ENCODE data around the gene NOS1AP. TPM values are rescaled to one million over a fixed set of nuclear protein-coding genes. Genes with fewer than 3 reads are reported as not detected.

The NOS1AP gene
- polyA plus RNA-seq, 3 donors, result 0.12 TPM; not detected in 2

DNA sequence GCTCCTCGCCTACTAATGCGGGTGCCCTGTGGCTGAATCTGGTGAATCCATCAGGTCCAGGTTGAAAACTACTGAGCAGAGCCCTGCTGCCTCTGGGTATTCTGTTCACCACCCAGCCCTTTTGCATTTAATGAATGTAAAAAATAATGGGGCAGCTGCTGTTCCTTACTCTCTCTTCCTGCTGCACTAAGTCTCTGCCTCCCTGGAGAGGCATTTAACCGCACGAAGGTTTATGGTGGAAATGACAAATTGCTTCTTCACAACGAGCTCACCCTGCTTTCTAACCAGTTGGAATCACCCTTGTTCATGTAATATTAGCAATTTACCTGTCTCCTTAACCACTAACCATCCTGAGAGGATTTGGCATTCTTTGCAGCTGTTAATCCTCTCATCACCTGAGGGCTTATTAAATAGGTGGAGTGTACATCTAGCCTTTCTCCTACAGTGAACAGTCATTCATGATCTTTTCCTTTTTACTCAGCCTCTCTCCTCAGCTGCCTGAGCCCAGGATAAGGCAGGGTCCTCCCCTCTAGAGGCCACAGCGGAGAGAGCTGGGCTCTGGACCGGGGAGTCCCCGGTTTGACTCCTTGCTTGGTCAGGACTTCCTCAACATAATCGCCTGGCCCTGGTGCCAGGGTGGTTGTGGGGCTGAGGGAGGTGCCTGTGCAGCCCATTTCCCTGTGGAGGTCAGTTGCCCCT is 97.6 kb downstream of the NOS1AP start:
- Histone ChIP-seq H3K9me3 (replicated peaks in 1 of 2; ENCODE audit: control insufficient read depth in 1 of 2, insufficient read depth in 1 of 2, low read length in 2 of 2) (no peaks in the 10 kb centered on the region), H2AFZ (ENCODE audit: insufficient read depth, low read depth, low read length, poor library complexity, severe bottlenecking) (no peak overlapping the region), H3K4me3 (replicated peaks in 1 of 3; ENCODE audit: low read depth in 2 of 3, low read length in 3 of 3) (no peak overlapping the region), H3K4me2 (replicated peaks; ENCODE audit: extremely low read depth, low read length, poor library complexity, severe bottlenecking) (no peak overlapping the region), H3K79me2 (ENCODE audit: insufficient read depth, low read length) (no peaks in the 10 kb centered on the region), H3K27me3 (ENCODE audit: control insufficient read depth in 2 of 2, insufficient read depth in 2 of 2, low read length in 2 of 2) (peaks cover 0 to 2% of the 10 kb centered on the region in 2 donors), H3K4me1 (ENCODE audit: control insufficient read depth in 1 of 2, insufficient read depth in 2 of 2, low read length in 2 of 2) (no peaks in the 10 kb centered on the region), H4K20me1 (ENCODE audit: insufficient read depth, low read length) (no peaks in the 10 kb centered on the region), H3K9ac (ENCODE audit: insufficient read depth, low read length, poor library complexity, severe bottlenecking) (no peak overlapping the region), H3K36me3 (replicated peaks in 1 of 2; ENCODE audit: control insufficient read depth in 1 of 2, insufficient read depth in 2 of 2, low read length in 2 of 2) (no peaks in the 10 kb centered on the region), H3K27ac (ENCODE audit: low read depth in 1 of 2, low read length in 2 of 2) (no peak overlapping the region)
- H3K4me1 Mint-ChIP-seq, result peaks cover 6% of the 10 kb centered on the region
- 100% methylated on average over 2 of the region's 9 CpGs for WGBS (ENCODE audit: insufficient coverage)
- H3K27me3 Mint-ChIP-seq (ENCODE audit: low read depth in 3 of 3), result peaks cover 0 to 2% (median 0%) of the 10 kb centered on the region in 3 donors
- H3K9me3 Mint-ChIP-seq, result peaks cover 0 to 4% (median 0%) of the 10 kb centered on the region in 7 donors
- no peak for DNase-seq
- no peak overlapping the region for H3K4me3 Mint-ChIP-seq
- H3K27ac Mint-ChIP-seq, result no peak overlapping the region
- no peaks in the 10 kb centered on the region for H3K36me3 Mint-ChIP-seq
- intact Hi-C loops (cut with micrococcal nuclease), result no loop called here
- TF ChIP-seq, protein P1, sequence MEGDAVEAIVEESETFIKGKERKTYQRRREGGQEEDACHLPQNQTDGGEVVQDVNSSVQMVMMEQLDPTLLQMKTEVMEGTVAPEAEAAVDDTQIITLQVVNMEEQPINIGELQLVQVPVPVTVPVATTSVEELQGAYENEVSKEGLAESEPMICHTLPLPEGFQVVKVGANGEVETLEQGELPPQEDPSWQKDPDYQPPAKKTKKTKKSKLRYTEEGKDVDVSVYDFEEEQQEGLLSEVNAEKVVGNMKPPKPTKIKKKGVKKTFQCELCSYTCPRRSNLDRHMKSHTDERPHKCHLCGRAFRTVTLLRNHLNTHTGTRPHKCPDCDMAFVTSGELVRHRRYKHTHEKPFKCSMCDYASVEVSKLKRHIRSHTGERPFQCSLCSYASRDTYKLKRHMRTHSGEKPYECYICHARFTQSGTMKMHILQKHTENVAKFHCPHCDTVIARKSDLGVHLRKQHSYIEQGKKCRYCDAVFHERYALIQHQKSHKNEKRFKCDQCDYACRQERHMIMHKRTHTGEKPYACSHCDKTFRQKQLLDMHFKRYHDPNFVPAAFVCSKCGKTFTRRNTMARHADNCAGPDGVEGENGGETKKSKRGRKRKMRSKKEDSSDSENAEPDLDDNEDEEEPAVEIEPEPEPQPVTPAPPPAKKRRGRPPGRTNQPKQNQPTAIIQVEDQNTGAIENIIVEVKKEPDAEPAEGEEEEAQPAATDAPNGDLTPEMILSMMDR (IDR thresholded peaks at IDR 0.05), result no peak

DNA sequence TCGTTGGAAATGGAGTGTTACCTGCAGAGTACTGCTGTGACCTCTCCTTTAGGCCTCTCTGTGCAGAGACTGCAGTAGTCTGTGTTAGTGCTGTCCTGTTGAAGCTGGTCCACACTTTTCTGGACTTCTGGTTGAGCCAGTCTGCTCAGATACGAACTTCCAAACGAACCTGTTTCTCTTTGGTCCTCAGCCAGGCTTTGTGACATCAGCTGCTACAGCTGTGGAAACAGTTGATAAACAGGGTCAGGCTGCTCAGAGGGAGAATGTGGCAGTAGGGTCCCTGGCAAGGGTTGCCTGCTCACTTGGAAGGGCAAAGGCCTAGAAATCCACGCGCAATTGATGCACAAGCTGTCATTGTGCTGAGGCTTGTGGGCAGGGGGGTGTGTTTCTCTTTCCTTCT is 98.8 kb downstream of the NOS1AP start:
- no peak overlapping the region for H3K4me3 Mint-ChIP-seq
- Histone ChIP-seq H3K9me3 (replicated peaks in 1 of 2; ENCODE audit: control insufficient read depth in 1 of 2, insufficient read depth in 1 of 2, low read length in 2 of 2) (no peaks in the 10 kb centered on the region), H3K9ac (ENCODE audit: insufficient read depth, low read length, poor library complexity, severe bottlenecking) (no peak overlapping the region), H3K4me3 (replicated peaks in 1 of 3; ENCODE audit: low read depth in 2 of 3, low read length in 3 of 3) (no peak overlapping the region), H2AFZ (ENCODE audit: insufficient read depth, low read depth, low read length, poor library complexity, severe bottlenecking) (no peak overlapping the region), H3K4me2 (replicated peaks; ENCODE audit: extremely low read depth, low read length, poor library complexity, severe bottlenecking) (no peak overlapping the region), H3K4me1 (ENCODE audit: control insufficient read depth in 1 of 2, insufficient read depth in 2 of 2, low read length in 2 of 2) (no peaks in the 10 kb centered on the region), H3K36me3 (replicated peaks in 1 of 2; ENCODE audit: control insufficient read depth in 1 of 2, insufficient read depth in 2 of 2, low read length in 2 of 2) (no peaks in the 10 kb centered on the region), H3K79me2 (ENCODE audit: insufficient read depth, low read length) (no peaks in the 10 kb centered on the region), H3K27me3 (ENCODE audit: control insufficient read depth in 2 of 2, insufficient read depth in 2 of 2, low read length in 2 of 2) (no peaks in the 10 kb centered on the region), H3K27ac (ENCODE audit: low read depth in 1 of 2, low read length in 2 of 2) (no peak overlapping the region), H4K20me1 (ENCODE audit: insufficient read depth, low read length) (no peaks in the 10 kb centered on the region)
- peaks cover 0 to 2% (median 0%) of the 10 kb centered on the region in 3 donors for H3K27me3 Mint-ChIP-seq (ENCODE audit: low read depth in 3 of 3)
- no peaks in the 10 kb centered on the region for H3K36me3 Mint-ChIP-seq
- WGBS (ENCODE audit: insufficient coverage), result 88% methylated on average over 2 of the region's 5 CpGs
- TF ChIP-seq, protein P1 (IDR thresholded peaks at IDR 0.05), result no peak
- peaks cover 6% of the 10 kb centered on the region for H3K4me1 Mint-ChIP-seq
- peaks cover 0 to 4% (median 0%) of the 10 kb centered on the region in 7 donors for H3K9me3 Mint-ChIP-seq
- H3K27ac Mint-ChIP-seq, result no peak overlapping the region
- intact Hi-C loops (cut with micrococcal nuclease), result no loop called here
- no peak for DNase-seq
